Vagina (tissue), 2 donors: Measurements from ENCODE around the gene QPCTL. TPM values are rescaled to one million over a fixed set of nuclear protein-coding genes. Genes with fewer than 3 reads are reported as not detected.

Source experiments
- DNase-seq, 2 donors: peaks; one replicate each; pipeline ENCODE4 v3.0.0-alpha.2; 2017; ENCODE audit errors: extremely low spot score in 2 of 2
- H3K27ac ChIP-seq: fragments of 200-600 bp; sonication (generic); one replicate; pipeline ENCODE4 v1.5.1; 2019
- H3K27me3 ChIP-seq: fragments of 200-600 bp; sonication (generic); one replicate; pipeline ENCODE4 v1.5.1; 2019
- H3K36me3 ChIP-seq, 2 donors: fragments of 200-600 bp; sonication (generic); one replicate each; pipeline ENCODE4 v1.5.1; 2017 to 2019
- H3K4me1 ChIP-seq: fragments of 200-600 bp; sonication (generic); one replicate; pipeline ENCODE4 v1.5.1; 2019
- H3K4me3 ChIP-seq, 2 donors: fragments of 200-600 bp; sonication (generic); 1 replicate in 1 of 2; 2 replicates in 1 of 2; pipeline ENCODE4 v1.5.1; 2016 to 2019
- H3K9me3 ChIP-seq: fragments of 200-600 bp; sonication (generic); one replicate; pipeline ENCODE4 v1.5.1; 2019
- POLR2A ChIP-seq, 2 donors: fragments of 450-650 bp; IDR thresholded peaks; one replicate each; pipeline ENCODE4 v1.6.1; 2017; ENCODE audit warnings: antibody characterized with exemption in 2 of 2, mild to moderate bottlenecking in 2 of 2, moderate library complexity in 2 of 2
- POLR2AphosphoS5 ChIP-seq, 2 donors: sonication (generic); formaldehyde crosslinking; IDR thresholded peaks; one replicate each; pipeline ENCODE4 v1.9.0; 2017; ENCODE audit warnings: antibody characterized with exemption in 2 of 2, mild to moderate bottlenecking in 2 of 2, low read depth in 1 of 2; ENCODE audit not compliant: insufficient read depth in 1 of 2
- intact Hi-C: fragments of 100-400 bp; cut with DNase I; formaldehyde crosslinking; loops from one replicate; pipeline ENCODE4 v1.15.1; 2023
- total RNA-seq: library from RNA; depleted of rRNA; stranded (reverse); fragments of >200 nt; gene quantifications from one replicate; pipeline ENCODE4 v1.2.3, GENCODE V29; 2016
- TF ChIP-seq, protein P1 (sequence below), 3 experiments: fragments of 450-650 bp in 2 of 3; fragments of 200-600 bp in 1 of 3; sonication (generic) in 1 of 3; IDR thresholded peaks; one replicate each; pipeline ENCODE4 v1.5.1; 2017 to 2019; ENCODE audit warnings: antibody characterized with exemption in 3 of 3, mild to moderate bottlenecking in 2 of 3, moderate library complexity in 2 of 3

The QPCTL gene
- total RNA-seq, 1 donor from 2014 or later = 4.7 TPM

DNA sequence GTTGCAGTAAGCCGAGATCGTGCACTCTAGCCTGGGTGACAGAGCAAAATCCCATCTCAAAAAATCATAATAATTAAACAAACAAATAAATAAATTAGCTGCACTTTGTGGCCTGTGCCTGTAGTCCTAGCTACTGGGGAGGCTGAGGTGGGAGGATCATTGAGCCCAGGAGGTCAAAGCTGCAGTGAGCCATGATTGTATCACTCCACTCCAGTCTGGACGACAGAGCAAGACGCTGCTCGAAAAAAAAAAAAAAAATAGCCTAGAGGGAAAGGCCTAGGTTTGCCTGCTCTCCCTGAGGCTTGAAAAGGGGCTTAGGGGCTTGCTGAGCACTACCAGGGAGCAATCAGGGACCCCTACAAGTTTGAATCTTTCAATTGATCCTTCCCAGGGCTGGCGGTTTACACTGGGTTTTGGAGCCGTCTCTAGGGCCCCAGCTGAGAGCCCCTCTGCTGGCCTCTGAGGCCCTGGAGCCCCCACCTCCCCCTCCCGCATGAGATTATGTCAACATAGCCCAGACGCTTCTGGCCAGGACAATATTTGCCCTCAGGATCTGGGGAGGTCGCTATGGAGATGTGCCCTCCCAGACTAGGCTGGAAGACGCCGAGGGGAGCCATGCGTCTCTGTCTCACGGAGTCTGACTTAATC, 34.8 kb upstream of the QPCTL start:
- H3K9me3 ChIP-seq = no peaks in the 10 kb centered on the region
- no peaks in the 10 kb centered on the region for H3K27me3 ChIP-seq
- intact Hi-C loops = no loop called here
- H3K27ac ChIP-seq = no peak overlapping the region
- TF ChIP-seq POLR2AphosphoS5 (IDR thresholded peaks at IDR 0.05; ENCODE audit: insufficient read depth in 1 of 2, low read depth in 1 of 2) (no peak), POLR2A (IDR thresholded peaks at IDR 0.05) (no peak)
- TF ChIP-seq, protein P1, sequence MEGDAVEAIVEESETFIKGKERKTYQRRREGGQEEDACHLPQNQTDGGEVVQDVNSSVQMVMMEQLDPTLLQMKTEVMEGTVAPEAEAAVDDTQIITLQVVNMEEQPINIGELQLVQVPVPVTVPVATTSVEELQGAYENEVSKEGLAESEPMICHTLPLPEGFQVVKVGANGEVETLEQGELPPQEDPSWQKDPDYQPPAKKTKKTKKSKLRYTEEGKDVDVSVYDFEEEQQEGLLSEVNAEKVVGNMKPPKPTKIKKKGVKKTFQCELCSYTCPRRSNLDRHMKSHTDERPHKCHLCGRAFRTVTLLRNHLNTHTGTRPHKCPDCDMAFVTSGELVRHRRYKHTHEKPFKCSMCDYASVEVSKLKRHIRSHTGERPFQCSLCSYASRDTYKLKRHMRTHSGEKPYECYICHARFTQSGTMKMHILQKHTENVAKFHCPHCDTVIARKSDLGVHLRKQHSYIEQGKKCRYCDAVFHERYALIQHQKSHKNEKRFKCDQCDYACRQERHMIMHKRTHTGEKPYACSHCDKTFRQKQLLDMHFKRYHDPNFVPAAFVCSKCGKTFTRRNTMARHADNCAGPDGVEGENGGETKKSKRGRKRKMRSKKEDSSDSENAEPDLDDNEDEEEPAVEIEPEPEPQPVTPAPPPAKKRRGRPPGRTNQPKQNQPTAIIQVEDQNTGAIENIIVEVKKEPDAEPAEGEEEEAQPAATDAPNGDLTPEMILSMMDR (IDR thresholded peaks at IDR 0.05) = no peak
- no peaks in the 10 kb centered on the region for H3K4me1 ChIP-seq
- no peaks in the 10 kb centered on the region for H3K36me3 ChIP-seq
- DNase-seq = no peak
- no peak overlapping the region for H3K4me3 ChIP-seq

DNA sequence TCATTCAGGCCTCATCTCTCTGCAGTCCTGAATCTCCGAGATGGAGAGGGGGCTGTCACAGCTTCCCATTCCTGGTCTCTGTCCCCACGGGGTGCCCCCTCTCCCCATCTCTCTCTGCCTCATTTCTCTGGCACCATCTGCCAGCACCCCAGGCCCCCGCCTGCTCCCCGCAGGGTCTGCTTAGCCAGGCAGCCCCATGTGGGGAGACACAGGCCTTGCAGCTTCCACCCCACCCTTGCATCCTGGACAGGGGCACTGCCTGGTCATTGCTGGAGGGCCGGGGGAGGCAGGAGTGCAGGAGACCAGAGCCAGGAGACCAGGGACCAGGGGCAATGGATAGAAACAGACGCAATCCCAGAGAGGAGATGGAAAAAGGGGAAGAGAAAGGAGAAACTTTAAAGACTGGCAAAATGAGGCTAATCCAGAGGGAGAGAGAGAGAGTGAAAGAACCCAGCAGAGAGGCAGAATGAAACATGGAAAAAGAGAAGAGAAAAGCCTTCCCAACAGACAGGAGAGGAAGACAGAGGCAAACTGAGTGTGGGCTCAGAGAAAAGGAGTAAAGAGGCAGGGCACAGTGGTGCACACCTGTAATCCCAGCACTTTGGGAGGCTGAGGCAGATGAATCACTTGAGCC, 33.3 kb upstream of the QPCTL start:
- Histone ChIP-seq H3K27ac (no peak overlapping the region), H3K36me3 (no peaks in the 10 kb centered on the region), H3K27me3 (no peaks in the 10 kb centered on the region), H3K4me1 (no peaks in the 10 kb centered on the region), H3K9me3 (no peaks in the 10 kb centered on the region), H3K4me3 (no peak overlapping the region)
- intact Hi-C loops = no loop called here
- TF ChIP-seq POLR2A (IDR thresholded peaks at IDR 0.05) = no peak
- TF ChIP-seq POLR2AphosphoS5 (IDR thresholded peaks at IDR 0.05; ENCODE audit: insufficient read depth in 1 of 2, low read depth in 1 of 2) = no peak
- TF ChIP-seq, protein P1 (IDR thresholded peaks at IDR 0.05) = no peak
- DNase-seq = no peak

DNA sequence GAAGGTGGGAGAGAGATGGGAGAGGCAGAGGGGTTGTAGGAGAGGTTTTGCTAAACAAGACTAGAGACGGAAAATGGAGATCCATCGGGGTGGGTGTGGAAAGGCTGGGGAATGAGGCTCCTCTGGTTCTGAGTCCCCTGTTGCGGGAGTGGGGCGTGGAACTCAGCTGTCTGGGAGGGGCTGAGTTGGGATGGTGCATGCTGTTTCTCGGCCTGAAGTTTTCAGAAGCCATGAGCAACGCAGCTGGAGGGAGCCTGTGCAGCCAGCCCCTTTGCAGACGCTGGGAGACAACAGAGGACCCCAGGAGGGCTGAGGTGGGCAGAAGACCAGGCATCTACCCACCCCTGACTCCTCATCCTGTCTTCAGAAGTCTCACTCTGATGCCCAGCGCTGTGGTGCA, 31.8 kb upstream of the QPCTL start:
- TF ChIP-seq POLR2AphosphoS5 (IDR thresholded peaks at IDR 0.05; ENCODE audit: insufficient read depth in 1 of 2, low read depth in 1 of 2) (no peak), POLR2A (IDR thresholded peaks at IDR 0.05) (no peak)
- TF ChIP-seq, protein P1 (IDR thresholded peaks at IDR 0.05) = no peak
- intact Hi-C loops = no loop called here
- no peaks in the 10 kb centered on the region for H3K36me3 ChIP-seq
- no peak overlapping the region for H3K4me3 ChIP-seq
- DNase-seq = no peak
- H3K27ac ChIP-seq = no peak overlapping the region
- H3K27me3 ChIP-seq = no peaks in the 10 kb centered on the region
- no peaks in the 10 kb centered on the region for H3K4me1 ChIP-seq
- no peaks in the 10 kb centered on the region for H3K9me3 ChIP-seq

DNA sequence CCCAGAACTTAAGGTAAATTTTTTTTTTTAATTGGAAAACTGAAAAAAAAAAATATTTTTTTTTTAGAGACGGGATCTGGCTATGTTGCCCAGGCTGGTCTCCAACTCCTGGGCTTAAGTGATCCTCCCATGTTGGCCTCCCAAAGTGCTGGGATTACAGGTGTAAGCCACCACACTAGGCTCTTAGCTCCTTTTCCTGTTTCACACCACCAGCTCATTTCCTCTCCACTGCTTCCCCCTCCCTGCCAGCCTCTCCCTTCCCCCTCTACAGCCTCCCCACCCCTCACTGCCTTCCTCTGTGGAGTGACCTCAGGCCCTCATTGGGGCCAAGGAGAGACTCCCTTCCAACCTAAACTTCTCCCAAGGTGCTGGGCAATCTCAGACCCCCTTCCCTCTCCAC, 28.7 kb upstream of the QPCTL start:
- TF ChIP-seq, protein P1 (IDR thresholded peaks at IDR 0.05) = no peak
- TF ChIP-seq POLR2AphosphoS5 (IDR thresholded peaks at IDR 0.05; ENCODE audit: insufficient read depth in 1 of 2, low read depth in 1 of 2) (no peak), POLR2A (IDR thresholded peaks at IDR 0.05) (no peak)

DNA sequence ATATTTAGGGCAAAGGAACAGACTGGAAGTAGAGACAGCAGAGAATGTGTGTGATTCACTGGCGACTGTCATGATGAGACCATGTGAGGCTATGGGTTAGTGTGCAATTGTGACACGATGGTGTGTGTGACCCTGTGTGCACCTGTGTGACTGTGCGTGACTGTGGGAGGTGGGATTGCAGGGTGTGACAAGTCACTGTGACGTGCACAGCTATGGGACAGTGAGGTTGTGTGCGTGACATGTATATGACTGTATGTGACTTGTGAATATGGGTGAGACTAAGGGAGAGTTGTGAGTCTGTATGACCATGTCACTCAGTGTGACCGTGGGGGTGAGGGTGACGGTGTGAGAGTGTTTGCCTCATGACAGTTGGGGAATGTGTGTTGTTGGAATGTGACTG, 27.9 kb upstream of the QPCTL start:
- Histone ChIP-seq H3K27ac (no peak overlapping the region), H3K4me3 (no peak overlapping the region), H3K27me3 (peaks cover under 1% of the 10 kb centered on the region), H3K9me3 (no peaks in the 10 kb centered on the region), H3K36me3 (no peaks in the 10 kb centered on the region), H3K4me1 (peaks cover 23% of the 10 kb centered on the region)
- DNase-seq = no peak
- no peak for TF ChIP-seq POLR2A (IDR thresholded peaks at IDR 0.05)
- no peak for TF ChIP-seq POLR2AphosphoS5 (IDR thresholded peaks at IDR 0.05; ENCODE audit: insufficient read depth in 1 of 2, low read depth in 1 of 2)
- TF ChIP-seq, protein P1 (IDR thresholded peaks at IDR 0.05) = no peak
- intact Hi-C loops = no loop called here

More for the DNA sequence above, 28.7 kb upstream of the QPCTL start:
- Histone ChIP-seq H3K36me3 (no peaks in the 10 kb centered on the region), H3K9me3 (no peaks in the 10 kb centered on the region), H3K27me3 (no peaks in the 10 kb centered on the region), H3K4me1 (peaks cover 16% of the 10 kb centered on the region), H3K4me3 (no peak overlapping the region), H3K27ac (no peak overlapping the region)
- DNase-seq = no peak
- intact Hi-C loops = no loop called here
